ENCODE measurements around the gene APLP1.

- TF ChIP-seq CTCF (IDR thresholded peaks at IDR 0.05; ENCODE audit: insufficient read depth, low read length) (no peak), POLR2AphosphoS5 (IDR thresholded peaks at IDR 0.05; ENCODE audit: low read depth) (no peak)
Measured at GRCh38 chr19:35863018-35863417, 5.4 kb upstream of the APLP1 start.

All from HL-60 (cell line).